AG09309 (cell line): ENCODE measurements around the gene CNTNAP2.

Source experiments
- DNase-seq: peaks from one replicate; pipeline ENCODE4 v3.0.0-alpha.2; 2010; ENCODE audit warnings: low read depth
- H3K4me3 ChIP-seq: 2 replicates; pipeline ENCODE4 v1.5.1; 2011; ENCODE audit warnings: mild to moderate bottlenecking, low read depth, low read length, moderate library complexity; ENCODE audit not compliant: control insufficient read depth
- CTCF ChIP-seq: IDR thresholded peaks from 2 replicates; pipeline ENCODE4 v1.5.1; 2011; ENCODE audit warnings: mild to moderate bottlenecking, low read depth, low read length, inconsistent platforms; ENCODE audit not compliant: insufficient read depth, control insufficient read depth; ENCODE audit errors: missing control alignments

Gene CNTNAP2

GRCh38 chr7:147912291-147912690 is 1795.7 kb downstream of the CNTNAP2 start:
- DNase-seq, result no peak
- no peak for TF ChIP-seq CTCF
- no peak overlapping the region for H3K4me3 ChIP-seq

GRCh38 chr7:147912946-147913638 is 1796.5 kb downstream of the CNTNAP2 start:
- TF ChIP-seq CTCF, result no peak
- no peak for DNase-seq
- no peak overlapping the region for H3K4me3 ChIP-seq

GRCh38 chr7:147915781-147916180 is 1799.2 kb downstream of the CNTNAP2 start:
- DNase-seq, result no peak
- TF ChIP-seq CTCF, result no peak
- no peak overlapping the region for H3K4me3 ChIP-seq

- no peak for TF ChIP-seq CTCF
- no peak overlapping the region for H3K4me3 ChIP-seq
- DNase-seq, result no peak
These were observed 1800.0 kb downstream of the CNTNAP2 start for GRCh38 chr7:147916573-147916972.

- H3K4me3 ChIP-seq, result no peak overlapping the region
- no peak for DNase-seq
- TF ChIP-seq CTCF, result no peak
These were observed 1807.2 kb downstream of the CNTNAP2 start for GRCh38 chr7:147923841-147924240.

- no peak for DNase-seq
These were observed 1820.8 kb downstream of the CNTNAP2 start for GRCh38 chr7:147937428-147937827.

More at GRCh38 chr7:147937428-147937827, 1820.8 kb downstream of the CNTNAP2 start:
- no peak overlapping the region for H3K4me3 ChIP-seq
- no peak for TF ChIP-seq CTCF
